ENCODE data around the gene FOXN3. TPM values are rescaled to one million over a fixed set of nuclear protein-coding genes. Genes with fewer than 3 reads are reported as not detected.

Gene FOXN3
- total RNA-seq, 4 donors from 2014 or later: 99.6 to 172 (median 103) TPM

- TF ChIP-seq POLR2A (IDR thresholded peaks at IDR 0.05): no peak
- no peak for TF ChIP-seq CTCF (IDR thresholded peaks at IDR 0.05 in 4 of 5, conservative IDR thresholded peaks at IDR 0.05 in 1 of 5)
- in situ Hi-C loops (cut with MboI; ENCODE audit: low sequenced_read_pairs in 4 of 4): no loop called here
These were observed 155.0 kb downstream of the FOXN3 start for GRCh38 chr14:89262041-89262440.

GRCh38 chr14:89260898-89261297 lies 156.1 kb downstream of the FOXN3 start:
- in situ Hi-C loops (cut with MboI; ENCODE audit: low sequenced_read_pairs in 4 of 4): no loop called here
- no peaks in the 10 kb centered on the region for H3K27me3 ChIP-seq
- H3K36me3 ChIP-seq: no peaks in the 10 kb centered on the region
- ATAC-seq (no peak), DNase-seq (no peak)
- no peak overlapping the region for H3K27ac ChIP-seq
- H3K4me3 ChIP-seq: no peak overlapping the region
- TF ChIP-seq CTCF (IDR thresholded peaks at IDR 0.05 in 4 of 5, conservative IDR thresholded peaks at IDR 0.05 in 1 of 5) (no peak), POLR2A (IDR thresholded peaks at IDR 0.05) (no peak)
- H3K4me1 ChIP-seq: peaks cover 24 to 27% of the 10 kb centered on the region in 2 donors
- intact Hi-C loops (cut with DNase I; ENCODE audit: low total_unique reads): no loop called here
- H3K9me3 ChIP-seq: no peaks in the 10 kb centered on the region

More at GRCh38 chr14:89262041-89262440, 155.0 kb downstream of the FOXN3 start:
- ATAC-seq (no peak), DNase-seq (no peak)
- intact Hi-C loops (cut with DNase I; ENCODE audit: low total_unique reads): no loop called here
- Histone ChIP-seq H3K4me3 (no peak overlapping the region), H3K9me3 (no peaks in the 10 kb centered on the region), H3K4me1 (peaks cover 24 to 29% of the 10 kb centered on the region in 2 donors), H3K27ac (no peak overlapping the region), H3K36me3 (no peaks in the 10 kb centered on the region), H3K27me3 (no peaks in the 10 kb centered on the region)

GRCh38 chr14:89259951-89260609 lies 157.0 kb downstream of the FOXN3 start:
- no peaks in the 10 kb centered on the region for H3K27me3 ChIP-seq
- no peak overlapping the region for H3K4me3 ChIP-seq
- in situ Hi-C loops (cut with MboI; ENCODE audit: low sequenced_read_pairs in 4 of 4): no loop called here
- TF ChIP-seq CTCF (IDR thresholded peaks at IDR 0.05 in 4 of 5, conservative IDR thresholded peaks at IDR 0.05 in 1 of 5) (no peak), POLR2A (IDR thresholded peaks at IDR 0.05) (no peak)
- H3K9me3 ChIP-seq: no peaks in the 10 kb centered on the region
- H3K4me1 ChIP-seq: peaks cover 24 to 27% of the 10 kb centered on the region in 2 donors
- intact Hi-C loops (cut with DNase I; ENCODE audit: low total_unique reads): loop anchor here (10.0 kb wide), 1 partner anchor 215 kb away; no protein-coding TSS in a partner anchor
- DNase-seq (no peak), ATAC-seq (no peak)
- H3K27ac ChIP-seq: no peak overlapping the region
- H3K36me3 ChIP-seq: no peaks in the 10 kb centered on the region

GRCh38 chr14:89258728-89259273 lies 158.2 kb downstream of the FOXN3 start:
- in situ Hi-C loops (cut with MboI; ENCODE audit: low sequenced_read_pairs in 4 of 4): no loop called here
- intact Hi-C loops (cut with DNase I; ENCODE audit: low total_unique reads): loop anchor here (10.0 kb wide), 1 partner anchor 214 kb away; no protein-coding TSS in a partner anchor
- ATAC-seq (no peak), DNase-seq (no peak)
- Histone ChIP-seq H3K4me3 (no peak overlapping the region), H3K9me3 (no peaks in the 10 kb centered on the region), H3K36me3 (no peaks in the 10 kb centered on the region), H3K27me3 (no peaks in the 10 kb centered on the region), H3K4me1 (peaks cover 30 to 35% of the 10 kb centered on the region in 2 donors), H3K27ac (no peak overlapping the region)
- TF ChIP-seq CTCF (IDR thresholded peaks at IDR 0.05 in 4 of 5, conservative IDR thresholded peaks at IDR 0.05 in 1 of 5) (no peak), POLR2A (IDR thresholded peaks at IDR 0.05) (no peak)

Measured in gastrocnemius medialis (tissue), 4 donors.